ENCODE results near the gene SLC38A6. TPM values are rescaled to one million over a fixed set of nuclear protein-coding genes. Genes with fewer than 3 reads are reported as not detected.

SLC38A6 gene
- total RNA-seq, 2 experiments from 2014 or later: 4.5 to 5.3 TPM

DNA sequence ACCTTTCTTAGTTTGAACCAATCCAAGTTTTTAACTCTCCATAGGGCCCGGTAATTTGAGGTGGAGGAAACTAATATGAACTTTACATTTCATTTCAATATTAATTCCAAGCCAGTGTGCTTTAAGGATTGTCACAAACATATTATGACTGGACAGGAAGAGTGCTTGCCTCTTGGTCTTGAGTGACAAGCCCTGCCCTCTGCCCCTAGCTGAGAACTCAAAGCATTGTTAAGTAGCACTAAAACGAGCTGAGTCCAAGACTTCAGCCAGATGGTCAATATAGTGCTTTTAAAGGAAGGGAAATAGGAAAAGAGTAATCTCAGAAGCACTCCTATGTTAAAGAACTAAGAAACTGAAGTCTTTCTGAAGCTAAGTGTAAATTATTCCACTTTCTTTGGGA is 17.3 kb upstream of the SLC38A6 start:
- DNase-seq (no peak), ATAC-seq (no peak)
- ChIA-PET CTCF (interaction anchor here (0.8 kb wide), 1 partner anchor 57 kb away, joined by 3 read pairs; no protein-coding TSS in a partner anchor), POLR2A (no interaction called here)
- peaks cover 10% of the 10 kb centered on the region for H3K9me3 Mint-ChIP-seq (ENCODE audit: low read depth)
- H3K36me3 Mint-ChIP-seq (ENCODE audit: low read depth): peaks cover 13% of the 10 kb centered on the region
- no peak overlapping the region for H3K27ac Mint-ChIP-seq
- no peaks in the 10 kb centered on the region for H3K27me3 Mint-ChIP-seq
- no peak overlapping the region for H3K4me3 Mint-ChIP-seq
- H3K4me1 Mint-ChIP-seq: peaks cover 9% of the 10 kb centered on the region
- intact Hi-C loops (cut with DNase I, micrococcal nuclease): no loop called here

DNA sequence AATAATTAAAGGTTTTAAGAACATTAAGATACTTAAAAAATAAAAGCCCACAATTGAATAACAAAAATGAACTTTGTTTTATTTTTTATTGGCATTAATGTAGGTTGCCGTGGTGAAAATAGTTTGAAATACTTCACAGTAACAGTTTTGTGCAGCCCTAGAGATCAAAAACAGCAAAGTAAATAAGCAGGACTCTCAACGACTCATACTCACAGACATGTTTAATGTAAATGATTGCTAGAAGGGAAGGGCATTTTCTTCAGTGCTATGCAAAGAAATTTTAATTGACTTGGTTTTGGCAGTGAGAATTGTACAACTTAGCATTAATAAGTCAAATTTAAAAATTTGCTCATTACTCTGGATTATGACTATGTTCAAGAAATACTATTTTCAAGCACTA is 16.1 kb upstream of the SLC38A6 start:
- peak; percentile 42 for ATAC-seq
- DNase-seq: no peak
- peak overlapping the region; percentile 10 for H3K27ac Mint-ChIP-seq
- intact Hi-C loops (cut with DNase I, micrococcal nuclease): loop anchor here in 1 of 2 experiments (1.0 to 5.0 kb wide), 3 partner anchors 16 to 213 kb away; partner anchors contain the start of genes SLC38A6 and TRMT5
- ChIA-PET CTCF (interaction anchor here (0.7 to 1.2 kb wide), 2 partner anchors 14 to 24 kb away, joined by 3 to 4 read pairs; no protein-coding TSS in a partner anchor), POLR2A (interaction anchor here (0.7 kb wide), 1 partner anchor 109 kb away, joined by 4 read pairs; no protein-coding TSS in a partner anchor)
- peaks cover 9% of the 10 kb centered on the region for H3K4me1 Mint-ChIP-seq
- H3K27me3 Mint-ChIP-seq: no peaks in the 10 kb centered on the region
- no peak overlapping the region for H3K4me3 Mint-ChIP-seq
- peaks cover 4% of the 10 kb centered on the region for H3K36me3 Mint-ChIP-seq (ENCODE audit: low read depth)
- peaks cover 2% of the 10 kb centered on the region for H3K9me3 Mint-ChIP-seq (ENCODE audit: low read depth)

DNA sequence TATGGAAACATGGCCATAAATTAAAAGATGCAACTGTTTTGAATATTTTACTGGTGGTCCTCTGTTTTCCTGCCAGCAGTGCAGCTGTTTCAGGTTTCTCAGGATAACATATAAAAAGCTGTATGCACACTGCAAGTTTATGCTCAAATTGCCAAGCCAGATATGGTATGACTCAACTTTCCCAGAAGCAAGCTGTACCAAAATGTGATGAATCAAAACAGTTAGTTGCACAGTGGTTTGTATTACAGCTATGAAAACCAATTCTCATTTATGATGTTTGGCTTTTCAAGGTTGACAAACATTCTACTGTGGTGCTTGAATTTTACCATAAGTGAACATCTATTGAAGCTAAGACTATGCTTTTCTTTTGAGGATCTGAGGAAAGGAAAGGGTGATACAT is 15.6 kb upstream of the SLC38A6 start:
- peaks cover 3% of the 10 kb centered on the region for H3K36me3 Mint-ChIP-seq (ENCODE audit: low read depth)
- no peaks in the 10 kb centered on the region for H3K9me3 Mint-ChIP-seq (ENCODE audit: low read depth)
- no peak overlapping the region for H3K4me3 Mint-ChIP-seq
- H3K27me3 Mint-ChIP-seq: no peaks in the 10 kb centered on the region
- intact Hi-C loops (cut with DNase I, micrococcal nuclease): loop anchor here in 1 of 2 experiments (1.0 to 5.0 kb wide), 3 partner anchors 16 to 213 kb away; partner anchors contain the start of genes SLC38A6 and TRMT5
- POLR2A ChIA-PET: interaction anchor here (0.7 kb wide), 1 partner anchor 110 kb away, joined by 4 read pairs; no protein-coding TSS in a partner anchor
- H3K27ac Mint-ChIP-seq: peak overlapping the region; percentile 26
- peaks cover 9% of the 10 kb centered on the region for H3K4me1 Mint-ChIP-seq
- peak; percentile 92 for ATAC-seq
- CTCF ChIA-PET: interaction anchor here (0.7 to 1.2 kb wide), 2 partner anchors 13 to 25 kb away, joined by 3 to 4 read pairs; no protein-coding TSS in a partner anchor
- peak; percentile 12 for DNase-seq

DNA sequence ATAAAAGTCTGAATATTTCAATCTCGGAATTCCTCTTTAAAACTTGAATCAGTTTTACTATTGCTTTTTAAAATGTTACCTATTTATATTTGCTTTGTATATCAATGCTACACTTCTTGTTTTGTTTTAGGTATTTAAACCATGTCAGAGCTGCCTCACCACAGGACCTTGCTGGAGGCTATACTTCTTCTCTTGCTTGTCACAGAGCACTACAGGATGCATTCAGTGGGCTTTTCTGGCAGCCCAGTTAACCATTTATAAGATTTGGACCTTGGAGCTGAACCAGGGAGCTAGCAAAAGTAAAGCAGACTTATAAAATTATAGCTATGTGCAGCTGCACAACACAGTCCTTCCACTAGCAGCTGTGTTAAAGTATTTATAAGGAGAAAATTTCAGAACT is 12.9 kb upstream of the SLC38A6 start:
- no peak for ATAC-seq
- POLR2A ChIA-PET: interaction anchor here (0.5 kb wide), 1 partner anchor 618 kb away, joined by 3 read pairs; no protein-coding TSS in a partner anchor
- Mint-ChIP-seq H3K27me3 (no peaks in the 10 kb centered on the region), H3K27ac (no peak overlapping the region), H3K36me3 (ENCODE audit: low read depth) (peaks cover 6% of the 10 kb centered on the region), H3K9me3 (ENCODE audit: low read depth) (no peaks in the 10 kb centered on the region), H3K4me1 (peaks cover 11% of the 10 kb centered on the region), H3K4me3 (no peak overlapping the region)
- intact Hi-C loops (cut with DNase I, micrococcal nuclease): loop anchor here in 1 of 2 experiments (5.0 kb wide), 2 partner anchors 101 to 216 kb away; no protein-coding TSS in a partner anchor
- CTCF ChIA-PET: interaction anchor here (1.3 kb wide), 1 partner anchor 9 kb away, joined by 3 read pairs; no protein-coding TSS in a partner anchor
- DNase-seq: no peak

DNA sequence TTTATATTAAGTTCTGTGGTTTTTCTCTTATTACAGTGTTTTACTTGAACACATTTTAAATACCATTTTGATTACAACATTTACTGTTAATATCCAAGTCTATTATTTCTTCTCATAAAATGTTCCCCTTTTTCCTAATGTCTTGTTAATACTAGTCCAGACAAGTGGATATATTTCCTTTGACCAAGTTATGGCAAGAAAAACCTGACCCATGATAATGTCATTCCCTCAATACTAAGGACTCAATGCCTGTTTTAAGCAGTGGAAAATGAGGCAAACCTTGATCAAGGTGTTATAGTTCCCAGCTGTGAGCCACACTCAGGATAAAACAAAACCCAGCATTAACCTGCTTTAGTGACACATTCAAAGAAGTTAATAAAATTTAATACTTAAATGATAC is 12.4 kb upstream of the SLC38A6 start:
- H3K4me3 Mint-ChIP-seq: no peak overlapping the region

DNA sequence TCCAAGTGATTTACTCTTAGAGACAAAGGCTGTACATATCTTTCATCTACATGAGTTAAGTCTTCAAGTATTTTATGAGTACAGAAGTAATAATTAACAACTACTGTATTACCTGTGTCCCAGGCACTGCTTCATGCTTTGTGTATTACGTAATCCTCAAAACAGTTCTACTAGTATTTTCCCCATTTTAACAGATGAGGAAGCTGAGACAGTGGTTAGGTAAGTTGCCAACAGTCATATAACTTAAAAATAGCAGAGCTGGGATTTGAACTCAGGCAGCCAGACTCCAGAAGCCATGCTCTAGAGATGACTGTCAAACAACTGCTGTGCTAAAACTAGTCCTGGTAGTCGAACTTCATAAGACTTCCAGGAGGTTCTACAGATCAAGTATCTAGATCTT is 10.9 kb upstream of the SLC38A6 start:
- intact Hi-C loops (cut with DNase I, micrococcal nuclease): no loop called here
- DNase-seq (no peak), ATAC-seq (no peak)
- H3K4me3 Mint-ChIP-seq: no peak overlapping the region
- peaks cover 15% of the 10 kb centered on the region for H3K36me3 Mint-ChIP-seq (ENCODE audit: low read depth)
- no peaks in the 10 kb centered on the region for H3K27me3 Mint-ChIP-seq
- H3K27ac Mint-ChIP-seq: no peak overlapping the region
- ChIA-PET CTCF (no interaction called here), POLR2A (no interaction called here)
- H3K9me3 Mint-ChIP-seq (ENCODE audit: low read depth): no peaks in the 10 kb centered on the region
- peaks cover 10% of the 10 kb centered on the region for H3K4me1 Mint-ChIP-seq

More for the DNA sequence above, 12.4 kb upstream of the SLC38A6 start:
- H3K4me1 Mint-ChIP-seq: peaks cover 11% of the 10 kb centered on the region
- ATAC-seq (no peak), DNase-seq (no peak)
- ChIA-PET CTCF (interaction anchor here (1.3 kb wide), 1 partner anchor 9 kb away, joined by 3 read pairs; no protein-coding TSS in a partner anchor), POLR2A (interaction anchor here (0.5 kb wide), 1 partner anchor 619 kb away, joined by 3 read pairs; no protein-coding TSS in a partner anchor)
- no peaks in the 10 kb centered on the region for H3K27me3 Mint-ChIP-seq
- no peak overlapping the region for H3K27ac Mint-ChIP-seq
- H3K9me3 Mint-ChIP-seq (ENCODE audit: low read depth): no peaks in the 10 kb centered on the region
- H3K36me3 Mint-ChIP-seq (ENCODE audit: low read depth): peaks cover 10% of the 10 kb centered on the region
- intact Hi-C loops (cut with DNase I, micrococcal nuclease): loop anchor here in 1 of 2 experiments (5.0 kb wide), 2 partner anchors 101 to 216 kb away; no protein-coding TSS in a partner anchor

DNA sequence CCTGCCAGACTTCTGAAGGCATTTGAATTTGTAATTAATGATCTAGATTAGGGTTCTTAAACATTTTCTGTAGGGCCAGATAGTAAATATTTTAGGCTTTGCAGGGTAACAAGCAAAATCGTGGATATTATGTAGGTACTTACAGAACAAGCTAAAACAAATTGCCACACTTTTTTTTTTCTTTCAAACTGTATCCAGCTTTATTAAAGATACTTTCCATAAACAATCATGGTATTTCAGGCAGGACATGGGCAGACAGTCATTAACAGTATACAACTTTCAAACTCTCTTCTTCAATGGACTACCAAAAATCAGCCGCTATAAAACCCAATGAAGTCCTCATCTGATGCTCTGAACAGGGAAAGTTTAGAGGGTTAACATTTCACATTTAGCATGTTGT is 9.8 kb upstream of the SLC38A6 start:
- intact Hi-C loops (cut with DNase I, micrococcal nuclease): no loop called here
- POLR2A ChIA-PET: no interaction called here
- CTCF ChIA-PET: no interaction called here
- no peak for DNase-seq
- ATAC-seq: no peak
- Mint-ChIP-seq H3K9me3 (ENCODE audit: low read depth) (no peaks in the 10 kb centered on the region), H3K4me3 (no peak overlapping the region), H3K4me1 (peaks cover 7% of the 10 kb centered on the region), H3K27me3 (no peaks in the 10 kb centered on the region), H3K27ac (no peak overlapping the region), H3K36me3 (ENCODE audit: low read depth) (peaks cover 23% of the 10 kb centered on the region)

DNA sequence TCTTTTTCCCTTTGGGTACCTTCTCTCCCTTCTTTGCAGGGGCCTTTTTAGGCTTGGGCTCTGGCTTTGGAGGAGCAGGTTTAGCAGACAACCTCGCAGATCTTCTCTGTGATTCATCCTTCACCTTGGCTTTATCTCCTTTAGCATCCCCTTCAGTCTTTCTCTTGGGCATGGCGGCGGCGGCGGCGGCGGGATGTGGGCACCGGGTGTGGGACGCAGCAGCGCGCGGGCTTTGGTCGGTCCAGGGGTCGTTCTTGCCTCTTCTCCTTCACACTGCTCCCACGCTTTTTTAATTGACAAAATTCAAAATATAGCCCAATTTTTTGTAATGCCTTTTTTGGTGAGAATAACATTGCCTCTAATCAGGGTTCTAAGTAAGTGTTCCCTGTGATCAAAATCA is 8.8 kb upstream of the SLC38A6 start:
- CTCF ChIA-PET: interaction anchor here (0.7 kb wide), 1 partner anchor 12 kb away, joined by 3 read pairs; no protein-coding TSS in a partner anchor

DNA sequence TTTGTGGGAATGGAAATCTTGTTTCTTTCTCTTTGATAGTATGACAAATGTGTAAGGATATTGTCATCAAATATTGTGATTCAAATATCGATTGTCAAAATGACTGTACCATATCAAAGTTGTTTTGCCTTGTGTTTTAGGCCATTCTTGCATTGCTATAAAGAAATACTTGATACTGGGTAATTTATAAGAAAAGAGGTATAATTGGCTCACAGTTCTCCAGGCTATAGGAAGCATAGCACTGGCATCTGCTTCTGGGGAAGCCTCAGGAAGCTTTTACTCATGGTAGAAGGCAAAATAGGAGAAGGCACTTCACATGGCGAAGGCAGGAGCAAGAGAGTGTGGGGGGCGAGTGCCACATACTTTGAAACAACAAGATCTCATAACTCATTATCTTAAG is 8.0 kb upstream of the SLC38A6 start:
- CTCF ChIA-PET: no interaction called here
- POLR2A ChIA-PET: no interaction called here
- no peak overlapping the region for H3K27ac Mint-ChIP-seq

More for the DNA sequence above, 8.8 kb upstream of the SLC38A6 start:
- Mint-ChIP-seq H3K36me3 (ENCODE audit: low read depth) (peaks cover 30% of the 10 kb centered on the region), H3K4me1 (peaks cover 12% of the 10 kb centered on the region), H3K4me3 (no peak overlapping the region), H3K9me3 (ENCODE audit: low read depth) (no peaks in the 10 kb centered on the region), H3K27me3 (no peaks in the 10 kb centered on the region), H3K27ac (no peak overlapping the region)
- POLR2A ChIA-PET: no interaction called here
- ATAC-seq (no peak), DNase-seq (no peak)
- intact Hi-C loops (cut with DNase I, micrococcal nuclease): no loop called here

DNA sequence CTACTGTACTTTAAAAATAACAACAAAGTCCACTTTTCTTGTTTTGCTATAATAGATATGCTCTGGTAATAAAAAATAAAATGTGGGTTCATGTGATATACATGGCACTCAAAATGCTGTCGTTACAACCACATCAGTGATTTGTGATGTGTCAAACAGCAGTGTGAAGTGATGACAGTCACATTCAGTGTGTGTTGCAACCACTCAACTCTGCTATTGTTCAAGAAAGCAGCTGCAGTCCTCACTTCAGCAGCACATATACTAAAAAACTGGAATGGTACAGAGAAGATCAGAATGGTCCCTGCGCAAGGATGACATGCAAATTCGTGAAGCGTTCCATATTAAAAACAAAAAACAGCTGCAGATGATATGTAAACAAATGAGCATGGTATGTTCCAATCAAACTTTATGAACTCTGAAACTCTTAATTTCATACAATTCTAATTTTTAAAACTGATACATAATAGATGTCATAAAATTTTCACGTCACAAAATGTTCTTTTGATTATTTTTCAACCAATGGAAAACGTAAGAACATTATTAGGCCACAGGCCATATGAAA is 6.9 kb upstream of the SLC38A6 start:
- intact Hi-C loops (cut with DNase I, micrococcal nuclease): no loop called here
- CTCF ChIA-PET: no interaction called here
- no peak for DNase-seq
- Mint-ChIP-seq H3K36me3 (ENCODE audit: low read depth) (peaks cover 44% of the 10 kb centered on the region), H3K27ac (no peak overlapping the region), H3K4me3 (no peak overlapping the region), H3K4me1 (peaks cover 24% of the 10 kb centered on the region), H3K9me3 (ENCODE audit: low read depth) (no peaks in the 10 kb centered on the region), H3K27me3 (no peaks in the 10 kb centered on the region)
- POLR2A ChIA-PET: no interaction called here
- no peak for ATAC-seq

More for the DNA sequence above, 8.0 kb upstream of the SLC38A6 start:
- Mint-ChIP-seq H3K27me3 (no peaks in the 10 kb centered on the region), H3K4me1 (peaks cover 17% of the 10 kb centered on the region), H3K4me3 (no peak overlapping the region), H3K36me3 (ENCODE audit: low read depth) (peaks cover 36% of the 10 kb centered on the region), H3K9me3 (ENCODE audit: low read depth) (no peaks in the 10 kb centered on the region)
- intact Hi-C loops (cut with DNase I, micrococcal nuclease): no loop called here
- ATAC-seq: no peak
- DNase-seq: no peak

DNA sequence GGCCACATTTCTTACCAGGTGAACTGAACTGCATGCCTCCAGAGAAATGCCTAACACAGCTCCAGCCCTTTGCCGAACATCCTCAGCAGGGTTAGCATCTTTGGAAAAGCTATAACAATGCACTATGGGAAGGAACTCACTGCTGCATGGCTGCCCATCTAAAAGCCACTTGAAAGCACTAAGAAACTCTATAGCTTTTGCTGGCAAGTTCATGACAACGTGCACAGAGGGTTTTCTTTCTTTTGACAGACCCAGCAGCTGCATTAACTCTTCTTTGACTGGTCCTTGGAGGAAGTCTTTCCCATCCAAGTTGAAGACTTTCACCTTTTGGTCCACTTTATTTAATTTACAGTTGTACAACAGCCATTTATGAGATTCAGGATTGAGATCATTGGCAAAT is 5.5 kb upstream of the SLC38A6 start:
- Mint-ChIP-seq H3K4me1 (peaks cover 37% of the 10 kb centered on the region), H3K36me3 (ENCODE audit: low read depth) (peaks cover 48% of the 10 kb centered on the region), H3K27me3 (no peaks in the 10 kb centered on the region), H3K4me3 (no peak overlapping the region), H3K27ac (no peak overlapping the region), H3K9me3 (ENCODE audit: low read depth) (no peaks in the 10 kb centered on the region)
- POLR2A ChIA-PET: no interaction called here
- no peak for DNase-seq
- CTCF ChIA-PET: no interaction called here
- intact Hi-C loops (cut with DNase I, micrococcal nuclease): no loop called here
- ATAC-seq: no peak

DNA sequence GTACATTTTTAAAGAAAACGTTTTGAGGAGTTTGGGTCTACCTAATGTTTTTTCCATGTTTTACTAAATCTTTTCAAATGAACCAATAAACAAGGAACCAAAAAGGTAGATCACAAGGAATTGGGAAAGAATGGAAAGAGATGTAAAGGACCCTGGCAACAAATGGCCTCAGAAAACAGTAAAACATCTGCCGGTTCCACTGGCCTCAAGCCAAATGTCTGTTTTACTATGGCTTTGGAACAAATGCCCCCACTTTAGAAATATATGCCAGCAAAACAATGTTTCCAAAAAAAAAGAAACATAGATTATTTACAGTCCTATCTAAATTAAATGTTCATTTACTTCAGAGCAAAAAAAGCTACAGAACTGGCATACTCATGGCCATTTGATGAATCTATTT is 3.2 kb upstream of the SLC38A6 start:
- Mint-ChIP-seq H3K27me3 (no peaks in the 10 kb centered on the region), H3K27ac (peak overlapping the region; percentile 66), H3K9me3 (ENCODE audit: low read depth) (no peaks in the 10 kb centered on the region), H3K36me3 (ENCODE audit: low read depth) (peaks cover 44% of the 10 kb centered on the region), H3K4me3 (no peak overlapping the region), H3K4me1 (peaks cover 37% of the 10 kb centered on the region)
- intact Hi-C loops (cut with DNase I, micrococcal nuclease): no loop called here
- ATAC-seq: no peak
- ChIA-PET POLR2A (no interaction called here), CTCF (interaction anchor here (0.8 to 1.5 kb wide), 3 partner anchors 9 to 265 kb away, joined by 3 to 4 read pairs (median 3); no protein-coding TSS in a partner anchor)
- no peak for DNase-seq

All from activated CD4-positive, alpha-beta T cell treated with anti-CD3 and anti-CD28 coated beads for 36 hours (primary cell).